IMR-90 (cell line): ENCODE measurements around the gene SUGP2. TPM values are rescaled to one million over a fixed set of nuclear protein-coding genes. Genes with fewer than 3 reads are reported as not detected.

Experiments used
- ATAC-seq: fragments of 200-7000 bp; cut with Tn5 transposase; 2 replicates; pipeline ENCODE4 v1.9.1; 2020; ENCODE audit warnings: low read depth, mild to moderate bottlenecking, moderate library complexity
- BruUV-seq: library from RNA; stranded (reverse); fragments of 400-500 nt; replicated peaks from 2 replicates; lab custom pipeline; 2021; lab: Mats Ljungman, UMichigan
- CTCF ChIA-PET: fragments of 300-600 bp; formaldehyde crosslinking; extraction: SDS; loops from one replicate; lab custom pipeline; 2021; ENCODE audit warnings: antibody characterized with exemption; lab: Yijun Ruan, JAX
- POLR2A ChIA-PET: fragments of 300-600 bp; sonication (Branson Sonifier 250); formaldehyde crosslinking; loops from one replicate; lab custom pipeline; 2022; ENCODE audit warnings: antibody characterized with exemption; ENCODE audit not compliant: unreplicated experiment; lab: Charles Lee
- DNase-seq: peaks from one replicate; pipeline ENCODE4 v3.0.0; 2013
- H2AFZ ChIP-seq: replicated peaks from 2 replicates; pipeline ENCODE3; 2013; ENCODE audit warnings: low read length, mild to moderate bottlenecking; ENCODE audit not compliant: poor library complexity
- H2AK5ac ChIP-seq: 2 replicates; pipeline ENCODE4 v1.6.1; 2013; ENCODE audit warnings: low read depth, low read length, inconsistent platforms
- H2AK9ac ChIP-seq: replicated peaks from 2 replicates; pipeline ENCODE3; 2013; ENCODE audit warnings: mild to moderate bottlenecking, low read depth, low read length, moderate library complexity; ENCODE audit not compliant: poor library complexity
- H2BK120ac ChIP-seq: 2 replicates; pipeline ENCODE4 v1.6.1; 2013; ENCODE audit warnings: low read depth, low read length, inconsistent platforms
- H2BK15ac ChIP-seq: 3 replicates; pipeline ENCODE4 v1.6.1; 2013; ENCODE audit warnings: low read depth, low read length, inconsistent platforms
- H2BK20ac ChIP-seq: 2 replicates; pipeline ENCODE4 v1.6.1; 2013; ENCODE audit warnings: low read depth, mild to moderate bottlenecking, inconsistent platforms, low read length, moderate library complexity
- H2BK5ac ChIP-seq: 2 replicates; pipeline ENCODE4 v1.6.1; 2013; ENCODE audit warnings: mild to moderate bottlenecking, low read depth, low read length, inconsistent platforms; ENCODE audit not compliant: poor library complexity, severe bottlenecking
- H3K14ac ChIP-seq: replicated peaks from 2 replicates; pipeline ENCODE4 v1.6.1; 2013; ENCODE audit warnings: low read depth, low read length, inconsistent platforms
- H3K18ac ChIP-seq: 2 replicates; pipeline ENCODE4 v1.6.1; 2013; ENCODE audit warnings: low read depth, low read length, control low read depth
- H3K23ac ChIP-seq: 2 replicates; pipeline ENCODE4 v1.6.1; 2013; ENCODE audit warnings: low read depth, low read length, inconsistent platforms
- H3K27ac ChIP-seq: 2 replicates; pipeline ENCODE4 v1.5.1; 2013; ENCODE audit warnings: mild to moderate bottlenecking, control low read depth, low read length; ENCODE audit not compliant: insufficient read depth
- H3K27me3 ChIP-seq: 2 replicates; pipeline ENCODE4 v1.6.1; 2013; ENCODE audit warnings: low read length; ENCODE audit not compliant: control insufficient read depth, insufficient read depth
- H3K36me3 ChIP-seq: 2 replicates; pipeline ENCODE4 v1.6.1; 2013; ENCODE audit warnings: low read length, mixed read lengths; ENCODE audit not compliant: control insufficient read depth, insufficient read depth
- H3K4ac ChIP-seq: 2 replicates; pipeline ENCODE4 v1.6.1; 2013; ENCODE audit warnings: low read depth, low read length, inconsistent platforms
- H3K4me1 ChIP-seq: 2 replicates; pipeline ENCODE4 v1.6.1; 2013; ENCODE audit warnings: low read length, mixed read lengths; ENCODE audit not compliant: control insufficient read depth, insufficient read depth
- H3K4me2 ChIP-seq: 2 replicates; pipeline ENCODE4 v1.6.1; 2013; ENCODE audit warnings: low read depth, mild to moderate bottlenecking, control low read depth, low read length, moderate library complexity
- H3K4me3 ChIP-seq: 2 replicates; pipeline ENCODE4 v1.5.1; 2013; ENCODE audit warnings: low read depth, mild to moderate bottlenecking, control low read depth, low read length, moderate library complexity; ENCODE audit not compliant: insufficient read depth
- H3K56ac ChIP-seq: 2 replicates; pipeline ENCODE4 v1.6.1; 2013; ENCODE audit warnings: low read length, inconsistent platforms; ENCODE audit not compliant: insufficient read depth; ENCODE audit errors: extremely low read depth
- H3K79me1 ChIP-seq, 2 experiments: 2 replicates each; pipeline ENCODE4 v1.6.1; 2013; ENCODE audit warnings: low read length in 2 of 2, inconsistent platforms in 1 of 2, low read depth in 1 of 2
- H3K9ac ChIP-seq: 2 replicates; pipeline ENCODE4 v1.6.1; 2013; ENCODE audit warnings: low read depth, low read length, control low read depth
- H3K9me1 ChIP-seq: 2 replicates; pipeline ENCODE4 v1.6.1; 2013; ENCODE audit warnings: low read length, inconsistent platforms; ENCODE audit not compliant: insufficient read depth
- H3K9me3 ChIP-seq: 2 replicates; pipeline ENCODE4 v1.6.1; 2013; ENCODE audit warnings: low read length; ENCODE audit not compliant: control insufficient read depth, insufficient read depth
- H4K20me1 ChIP-seq: 2 replicates; pipeline ENCODE4 v1.6.1; 2013; ENCODE audit warnings: low read length, inconsistent platforms; ENCODE audit not compliant: insufficient read depth
- H4K5ac ChIP-seq: 2 replicates; pipeline ENCODE4 v1.6.1; 2013; ENCODE audit warnings: mild to moderate bottlenecking, low read depth, low read length, control low read depth
- H4K8ac ChIP-seq, 2 experiments: 2 replicates each; pipeline ENCODE4 v1.6.1; 2013; ENCODE audit warnings: low read depth in 2 of 2, low read length in 2 of 2, control low read depth in 1 of 2, inconsistent platforms in 1 of 2
- H4K91ac ChIP-seq: 2 replicates; pipeline ENCODE4 v1.6.1; 2013; ENCODE audit warnings: low read depth, low read length, inconsistent platforms; ENCODE audit not compliant: insufficient read depth
- BHLHE40 ChIP-seq: fragments of 150-350 bp; IDR thresholded peaks from 2 replicates; pipeline ENCODE4 v1.6.1; 2016; ENCODE audit warnings: mild to moderate bottlenecking, low read depth, low read length
- CEBPB ChIP-seq: IDR thresholded peaks from 2 replicates; pipeline ENCODE4 v1.6.1; 2012; ENCODE audit warnings: low read depth, low read length, improper control_type of control experiment
- CHD1 ChIP-seq: IDR thresholded peaks from 2 replicates; pipeline ENCODE4 v1.6.1; 2012; ENCODE audit warnings: low read depth, low read length, improper control_type of control experiment
- CTCF ChIP-seq: conservative IDR thresholded peaks from 2 replicates; pipeline ENCODE4 v1.5.1; 2012; ENCODE audit warnings: mild to moderate bottlenecking, low read depth, low read length, improper control_type of control experiment
- ELK1 ChIP-seq: fragments of 150-350 bp; IDR thresholded peaks from 2 replicates; pipeline ENCODE4 v1.6.1; 2016; ENCODE audit warnings: low read depth, mild to moderate bottlenecking, low read length, moderate library complexity, borderline replicate concordance
- FOS ChIP-seq: fragments of 150-350 bp; IDR thresholded peaks from 2 replicates; pipeline ENCODE4 v1.6.1; 2016; ENCODE audit warnings: low read depth, low read length
- MAFK ChIP-seq: IDR thresholded peaks from 2 replicates; pipeline ENCODE4 v1.6.1; 2012; ENCODE audit warnings: low read depth, low read length, improper control_type of control experiment
- MAZ ChIP-seq: IDR thresholded peaks from 2 replicates; pipeline ENCODE4 v1.6.1; 2012; ENCODE audit warnings: low read depth, mild to moderate bottlenecking, low read length, improper control_type of control experiment, moderate library complexity, borderline replicate concordance
- MXI1 ChIP-seq: IDR thresholded peaks from 2 replicates; pipeline ENCODE4 v1.6.1; 2012; ENCODE audit warnings: low read depth, mild to moderate bottlenecking, low read length, moderate library complexity, borderline replicate concordance
- NFE2L2 ChIP-seq: fragments of 150-350 bp; IDR thresholded peaks from 2 replicates; pipeline ENCODE4 v1.6.1; 2016; ENCODE audit warnings: low read depth, mild to moderate bottlenecking, low read length
- POLR2A ChIP-seq: IDR thresholded peaks from 2 replicates; pipeline ENCODE4 v1.6.1; 2012; ENCODE audit warnings: mild to moderate bottlenecking, low read depth, low read length
- RAD21 ChIP-seq: IDR thresholded peaks from 2 replicates; pipeline ENCODE4 v1.6.1; 2012; ENCODE audit warnings: low read length, improper control_type of control experiment
- RCOR1 ChIP-seq: IDR thresholded peaks from 2 replicates; pipeline ENCODE4 v1.6.1; 2012; ENCODE audit warnings: mild to moderate bottlenecking, low read length, improper control_type of control experiment; ENCODE audit not compliant: insufficient replicate concordance
- RFX5 ChIP-seq: IDR thresholded peaks from 2 replicates; pipeline ENCODE4 v1.8.0; 2012; ENCODE audit warnings: low read depth, mild to moderate bottlenecking, low read length, moderate library complexity
- SMC3 ChIP-seq: fragments of 150-350 bp; IDR thresholded peaks from 2 replicates; pipeline ENCODE4 v1.6.1; 2016; ENCODE audit warnings: low read depth, mild to moderate bottlenecking, antibody characterized with exemption, low read length, moderate library complexity
- USF2 ChIP-seq: fragments of 150-350 bp; IDR thresholded peaks from 2 replicates; pipeline ENCODE4 v1.6.1; 2017; ENCODE audit warnings: mild to moderate bottlenecking, antibody characterized with exemption, low read length, low read depth
- WGBS, 2 experiments: methylation state at CpG; one replicate each; pipeline versions ENCODE4 v1.1.5 to v1.1.7; 2013; ENCODE audit warnings: missing lambda C conversion rate in 2 of 2; ENCODE audit not compliant: insufficient read length in 1 of 2; ENCODE audit errors: extremely low coverage in 2 of 2; 5-methylcytosine and 5-hydroxymethylcytosine counted together
- dilution Hi-C: fragments of 300-500 bp; cut with HindIII; formaldehyde crosslinking; loops from one replicate; pipeline ENCODE4 v1.14.3; 2018; ENCODE audit warnings: low sequenced_read_pairs; ENCODE audit not compliant: unreplicated experiment
- in situ Hi-C: fragments of 300-500 bp; cut with MboI; formaldehyde crosslinking; loops from 3 replicates; pipeline ENCODE4 v1.14.3; 2019; ENCODE audit warnings: low sequenced_read_pairs, inconsistent platforms, mixed read lengths
- intact Hi-C: fragments of 100-400 bp; cut with micrococcal nuclease; formaldehyde crosslinking; loops from 2 replicates; pipeline ENCODE4 v1.10.0; 2022
- polyA plus RNA-seq, 3 experiments: library from polyadenylated mRNA; depleted of rRNA; stranded (reverse); fragments of >200 nt; gene quantifications; 2 replicates each; pipeline ENCODE4 v1.2.3, GENCODE V29; 2012; ENCODE audit warnings: low replicate concordance in 1 of 3
- total RNA-seq: library from RNA; depleted of rRNA; stranded (reverse); fragments of >200 nt; gene quantifications from 2 replicates; pipeline ENCODE4 v1.2.3, GENCODE V29; 2012

The SUGP2 gene
- total and polyA plus RNA-seq, 2 of the 4 experiments (the other 2 are of a cell fraction): 25.8 to 69.2 TPM

GRCh38 chr19:19034204-19034624 lies 897 bp upstream of the SUGP2 start:
- Histone ChIP-seq H2BK5ac (peak overlapping the region; percentile 7), H3K23ac (peak overlapping the region; percentile 95), H3K79me1 (peaks cover 40 to 76% of the 10 kb centered on the region in 2 experiments), H3K9me3 (no peaks in the 10 kb centered on the region; the same call in 1 of the 2 replicates), H4K5ac (no peak overlapping the region), H3K4me3 (peak overlapping the region; percentile 70), H3K4ac (peak overlapping the region; percentile 96), H4K20me1 (peaks cover 18% of the 10 kb centered on the region), H2BK20ac (no peak overlapping the region), H4K91ac (peak overlapping the region; percentile 51), H3K56ac (peak overlapping the region; percentile 84), H3K4me1 (peaks cover 6% of the 10 kb centered on the region), H3K9me1 (peaks cover 7% of the 10 kb centered on the region; the same call in 1 of the 2 replicates), H3K36me3 (peaks cover 3% of the 10 kb centered on the region), H2AK5ac (peak overlapping the region; percentile 94), H3K4me2 (peak overlapping the region; percentile 98), H2AFZ (peak overlapping the region; percentile 99), H4K8ac (peak overlapping the region; percentile 97 to 100), H3K14ac (peak overlapping the region; percentile 73; the same call in 1 of the 2 replicates), H3K27ac (peak overlapping the region; percentile 94), H2BK15ac (no peak overlapping the region), H3K18ac (no peak overlapping the region), H3K9ac (peak overlapping the region; percentile 98), H2BK120ac (no peak overlapping the region), H2AK9ac (peak overlapping the region; percentile 90), H3K27me3 (no peaks in the 10 kb centered on the region)
- TF ChIP-seq SMC3 (no peak), RFX5 (no peak), CTCF (no peak), MAFK (no peak), USF2 (peak; percentile 62), FOS (no peak), MXI1 (peak; percentile 68; the same call in 1 of the 2 replicates), ELK1 (no peak), CHD1 (no peak), BHLHE40 (peak; percentile 91), MAZ (no peak), NFE2L2 (no peak), RCOR1 (no peak), RAD21 (no peak), CEBPB (no peak), POLR2A (no peak)
- intact Hi-C loops (no loop called here), dilution Hi-C loops (no loop called here), in situ Hi-C loops (no loop called here)
- POLR2A ChIA-PET: no interaction called here
- BruUV-seq: no TSS peak
- CTCF ChIA-PET: no interaction called here
- DNase-seq (peak; percentile 44), ATAC-seq (peak; percentile 22; the same call in 1 of the 2 replicates)
- WGBS, 2 experiments: 11% methylated on average over 6 of the region's 10 CpGs; no CpG with 5 or more reads in 1 of the 2 experiments
